HCT116 (cell line): Measurements from ENCODE around the gene C15orf61. TPM values are rescaled to one million over a fixed set of nuclear protein-coding genes. Genes with fewer than 3 reads are reported as not detected.

Experiments used
- ATAC-seq: fragments of 200-7000 bp; cut with Tn5 transposase; 2 replicates; pipeline ENCODE4 v1.9.1; 2020; ENCODE audit warnings: mild to moderate bottlenecking, moderate library complexity
- BruUV-seq: library from RNA; stranded (reverse); fragments of 400-500 nt; replicated peaks from 2 replicates; lab custom pipeline; 2021; lab: Mats Ljungman, UMichigan
- CTCF ChIA-PET: fragments of 300-600 bp; sonication (Branson Sonifier 250); formaldehyde crosslinking; loops from one replicate; lab custom pipeline; 2021; ENCODE audit warnings: antibody characterized with exemption; lab: Charles Lee
- POLR2A ChIA-PET: fragments of 300-600, 350-600 bp; sonication (Branson Sonifier 250); formaldehyde crosslinking; loops from one replicate; lab custom pipeline; 2021; ENCODE audit warnings: antibody characterized with exemption; lab: Charles Lee
- RAD21 ChIA-PET, 2 experiments: fragments of 300-600 bp; sonication (Branson Sonifier 250); formaldehyde crosslinking; loops; one replicate each; lab custom pipeline; 2023; ENCODE audit warnings: low total read pairs in 2 of 2; ENCODE audit not compliant: uncharacterized antibody in 2 of 2, unreplicated experiment in 2 of 2, low non-redundant PET in 1 of 2; lab: Charles Lee
- DNase-seq: peaks from one replicate; pipeline ENCODE4 v3.0.0-alpha.2; 2010; ENCODE audit warnings: low read depth, low spot score
- H2AFZ ChIP-seq: fragments of 200-600 bp; shearing (Covaris generic), sonication (generic); 2 replicates; pipeline ENCODE4 v1.6.1; 2017; ENCODE audit warnings: low read depth, mixed run types, mixed read lengths, antibody characterized with exemption, low read length; ENCODE audit not compliant: poor library complexity, severe bottlenecking
- H3K27ac ChIP-seq: 2 replicates; pipeline ENCODE4 v1.5.1; 2012; ENCODE audit warnings: low read depth, low read length
- H3K27me3 ChIP-seq: fragments of 200-600 bp; sonication (generic); 2 replicates; pipeline ENCODE4 v1.6.1; 2016; ENCODE audit warnings: mixed run types, low read length, mixed read lengths; ENCODE audit not compliant: insufficient read depth
- H3K36me3 ChIP-seq, 2 experiments: fragments of 200-500 bp in 1 of 2; fragments of 200-600 bp in 1 of 2; sonication (Bioruptor generic) in 1 of 2; sonication (generic) in 1 of 2; 2 replicates each; pipeline versions ENCODE4 v1.5.1 to v1.6.1; 2014 to 2016; ENCODE audit warnings: low read length in 2 of 2, inconsistent platforms in 1 of 2, mixed read lengths in 1 of 2, mixed run types in 1 of 2; ENCODE audit not compliant: insufficient read depth in 2 of 2, control insufficient read depth in 1 of 2
- H3K4me1 ChIP-seq, 2 experiments: fragments of 200-600 bp in 1 of 2; sonication (generic) in 1 of 2; 2 replicates each; pipeline versions ENCODE4 v1.5.1 to v1.6.1; 2012 to 2017; ENCODE audit warnings: low read length in 2 of 2, inconsistent platforms in 1 of 2, mild to moderate bottlenecking in 1 of 2, mixed read lengths in 1 of 2, mixed run types in 1 of 2, moderate library complexity in 1 of 2; ENCODE audit not compliant: insufficient read depth in 2 of 2, control insufficient read depth in 1 of 2
- H3K4me2 ChIP-seq: fragments of 200-600 bp; sonication (generic); 2 replicates; pipeline ENCODE4 v1.6.1; 2017; ENCODE audit warnings: mixed run types, low read length, mixed read lengths
- H3K4me3 ChIP-seq, 2 experiments: fragments of 200-600 bp in 1 of 2; sonication (generic) in 1 of 2; replicated peaks in 1 of 2; 2 replicates each; pipeline ENCODE4 v1.5.1; 2011 to 2016; ENCODE audit warnings: low read length in 2 of 2, control low read depth in 1 of 2, low read depth in 1 of 2, mild to moderate bottlenecking in 1 of 2, mixed read lengths in 1 of 2, mixed run types in 1 of 2
- H3K79me2 ChIP-seq: fragments of 200-600 bp; sonication (generic); 2 replicates; pipeline ENCODE4 v1.6.1; 2017; ENCODE audit warnings: mild to moderate bottlenecking, mixed run types, low read length, moderate library complexity, mixed read lengths; ENCODE audit not compliant: insufficient read depth
- H3K9ac ChIP-seq: fragments of 200-600 bp; sonication (generic); 2 replicates; pipeline ENCODE4 v1.6.1; 2016; ENCODE audit warnings: low read length, mixed read lengths
- H3K9me2 ChIP-seq: fragments of 200-600 bp; sonication (generic), shearing (Covaris generic); 2 replicates; pipeline ENCODE4 v1.6.1; 2017; ENCODE audit warnings: mixed run types, mild to moderate bottlenecking, moderate library complexity; ENCODE audit not compliant: insufficient read depth
- H3K9me3 ChIP-seq, 2 experiments: fragments of 200-500 bp in 1 of 2; fragments of 200-600 bp in 1 of 2; sonication (Bioruptor generic) in 1 of 2; sonication (generic) in 1 of 2; 2 replicates each; pipeline ENCODE4 v1.6.1; 2014 to 2017; ENCODE audit warnings: low read length in 2 of 2, mixed read lengths in 2 of 2, inconsistent platforms in 1 of 2, low read depth in 1 of 2, mild to moderate bottlenecking in 1 of 2, mixed run types in 1 of 2, moderate library complexity in 1 of 2; ENCODE audit not compliant: control insufficient read depth in 1 of 2, insufficient read depth in 1 of 2
- H4K20me1 ChIP-seq: fragments of 200-600 bp; sonication (generic), shearing (Covaris generic); 2 replicates; pipeline ENCODE4 v1.6.1; 2017; ENCODE audit warnings: mixed run types, mild to moderate bottlenecking, moderate library complexity; ENCODE audit not compliant: insufficient read depth
- ATF3 ChIP-seq: IDR thresholded peaks from 2 replicates; pipeline ENCODE4 v1.6.1; 2012
- CBX3 ChIP-seq: IDR thresholded peaks from 2 replicates; pipeline ENCODE4 v1.6.1; 2012; ENCODE audit warnings: low read depth
- CEBPB ChIP-seq: IDR thresholded peaks from 2 replicates; pipeline ENCODE4 v1.6.1; 2012; ENCODE audit warnings: low read depth
- EGR1 ChIP-seq: IDR thresholded peaks from 2 replicates; pipeline ENCODE4 v1.6.1; 2012; ENCODE audit warnings: low read depth
- EZH2 ChIP-seq: fragments of 200-600 bp; sonication (generic); IDR thresholded peaks from 2 replicates; pipeline ENCODE4 v1.6.1; 2017; ENCODE audit warnings: antibody characterized with exemption, mixed run types
- EZH2phosphoT487 ChIP-seq: fragments of 200-600 bp; IDR thresholded peaks from 2 replicates; pipeline ENCODE4 v1.6.1; 2018; ENCODE audit warnings: antibody characterized with exemption, borderline replicate concordance
- FOSL1 ChIP-seq: IDR thresholded peaks from 2 replicates; pipeline ENCODE4 v1.6.1; 2012; ENCODE audit warnings: low read depth
- JUND ChIP-seq: IDR thresholded peaks from 2 replicates; pipeline ENCODE4 v1.6.1; 2012
- POLR2A ChIP-seq: IDR thresholded peaks from 2 replicates; pipeline ENCODE4 v1.7.0; 2011; ENCODE audit warnings: borderline replicate concordance; ENCODE audit not compliant: insufficient read depth, insufficient read length; ENCODE audit errors: extremely low read depth
- POLR2AphosphoS5 ChIP-seq: IDR thresholded peaks from 2 replicates; pipeline ENCODE4 v1.6.1; 2011; ENCODE audit warnings: mild to moderate bottlenecking, low read depth, low read length, moderate library complexity
- RAD21 ChIP-seq: IDR thresholded peaks from 2 replicates; pipeline ENCODE4 v1.6.1; 2012; ENCODE audit warnings: low read depth, mild to moderate bottlenecking
- SIN3A ChIP-seq: IDR thresholded peaks from 2 replicates; pipeline ENCODE4 v1.6.1; 2012; ENCODE audit warnings: low read depth
- SP1 ChIP-seq: IDR thresholded peaks from 2 replicates; pipeline ENCODE4 v1.6.1; 2012; ENCODE audit warnings: low read depth
- YY1 ChIP-seq: IDR thresholded peaks from 2 replicates; pipeline ENCODE4 v1.6.1; 2011; ENCODE audit warnings: low read length, low read depth, moderate library complexity, mild to moderate bottlenecking; ENCODE audit not compliant: insufficient replicate concordance; ENCODE audit errors: extremely low read depth
- ZBTB33 ChIP-seq: IDR thresholded peaks from 2 replicates; pipeline ENCODE4 v1.6.1; 2011; ENCODE audit warnings: mild to moderate bottlenecking, low read length, moderate library complexity; ENCODE audit not compliant: insufficient replicate concordance; ENCODE audit errors: extremely low read depth
- ZNF274 ChIP-seq: fragments of 200-500 bp; sonication (Bioruptor generic); IDR thresholded peaks from 2 replicates; pipeline ENCODE4 v1.6.1; 2014; ENCODE audit warnings: mild to moderate bottlenecking, low read depth, low read length, inconsistent platforms
- intact Hi-C: fragments of 100-400 bp; cut with micrococcal nuclease; formaldehyde crosslinking; loops from 2 replicates; pipeline ENCODE4 v1.10.0; 2022
- total RNA-seq: library from RNA; stranded (reverse); gene quantifications from one replicate; pipeline ENCODE4 v1.2.1, GENCODE V29; 2021; ENCODE audit not compliant: unreplicated experiment
- TF ChIP-seq, protein P1 (sequence below): IDR thresholded peaks from 2 replicates; pipeline ENCODE4 v1.6.1; 2012; ENCODE audit warnings: low read depth
- TF ChIP-seq, protein P2 (sequence below): IDR thresholded peaks from 2 replicates; pipeline ENCODE4 v1.6.1; 2012
- TF ChIP-seq, protein P3 (sequence below), 3 experiments: fragments of 200-600 bp in 1 of 3; sonication (generic) in 1 of 3; IDR thresholded peaks in 2 of 3; conservative IDR thresholded peaks in 1 of 3; 2 replicates each; pipeline ENCODE4 v1.5.1; 2012 to 2017; ENCODE audit warnings: low read depth in 2 of 3, low read length in 2 of 3, antibody characterized with exemption in 1 of 3, borderline replicate concordance in 1 of 3, control low read depth in 1 of 3, mild to moderate bottlenecking in 1 of 3, mixed read lengths in 1 of 3, mixed run types in 1 of 3, moderate library complexity in 1 of 3; ENCODE audit not compliant: insufficient read depth in 1 of 3

Gene C15orf61
- total RNA-seq, 1 experiment from 2014 or later, result 9.9 TPM

GRCh38 chr15:67569668-67570067 is 48.7 kb downstream of the C15orf61 start:
- Histone ChIP-seq H3K79me2 (no peaks in the 10 kb centered on the region), H3K9me2 (no peaks in the 10 kb centered on the region), H3K4me2 (no peak overlapping the region), H3K9me3 (no peaks in the 10 kb centered on the region), H3K4me3 (no peak overlapping the region), H3K9ac (no peak overlapping the region), H3K27me3 (no peaks in the 10 kb centered on the region), H3K4me1 (no peaks in the 10 kb centered on the region), H3K27ac (no peak overlapping the region), H4K20me1 (no peaks in the 10 kb centered on the region), H2AFZ (no peak overlapping the region), H3K36me3 (no peaks in the 10 kb centered on the region)
- ATAC-seq (no peak), DNase-seq (no peak)
- intact Hi-C loops, result no loop called here
- ChIA-PET RAD21 (no interaction called here), CTCF (no interaction called here), POLR2A (no interaction called here)
- TF ChIP-seq SP1, result no peak
- TF ChIP-seq POLR2A, result no peak
- no peak for TF ChIP-seq SIN3A
- no peak for TF ChIP-seq JUND
- no peak for TF ChIP-seq CBX3
- no peak for TF ChIP-seq POLR2AphosphoS5
- TF ChIP-seq CEBPB, result no peak
- TF ChIP-seq FOSL1, result no peak
- TF ChIP-seq, protein P1, sequence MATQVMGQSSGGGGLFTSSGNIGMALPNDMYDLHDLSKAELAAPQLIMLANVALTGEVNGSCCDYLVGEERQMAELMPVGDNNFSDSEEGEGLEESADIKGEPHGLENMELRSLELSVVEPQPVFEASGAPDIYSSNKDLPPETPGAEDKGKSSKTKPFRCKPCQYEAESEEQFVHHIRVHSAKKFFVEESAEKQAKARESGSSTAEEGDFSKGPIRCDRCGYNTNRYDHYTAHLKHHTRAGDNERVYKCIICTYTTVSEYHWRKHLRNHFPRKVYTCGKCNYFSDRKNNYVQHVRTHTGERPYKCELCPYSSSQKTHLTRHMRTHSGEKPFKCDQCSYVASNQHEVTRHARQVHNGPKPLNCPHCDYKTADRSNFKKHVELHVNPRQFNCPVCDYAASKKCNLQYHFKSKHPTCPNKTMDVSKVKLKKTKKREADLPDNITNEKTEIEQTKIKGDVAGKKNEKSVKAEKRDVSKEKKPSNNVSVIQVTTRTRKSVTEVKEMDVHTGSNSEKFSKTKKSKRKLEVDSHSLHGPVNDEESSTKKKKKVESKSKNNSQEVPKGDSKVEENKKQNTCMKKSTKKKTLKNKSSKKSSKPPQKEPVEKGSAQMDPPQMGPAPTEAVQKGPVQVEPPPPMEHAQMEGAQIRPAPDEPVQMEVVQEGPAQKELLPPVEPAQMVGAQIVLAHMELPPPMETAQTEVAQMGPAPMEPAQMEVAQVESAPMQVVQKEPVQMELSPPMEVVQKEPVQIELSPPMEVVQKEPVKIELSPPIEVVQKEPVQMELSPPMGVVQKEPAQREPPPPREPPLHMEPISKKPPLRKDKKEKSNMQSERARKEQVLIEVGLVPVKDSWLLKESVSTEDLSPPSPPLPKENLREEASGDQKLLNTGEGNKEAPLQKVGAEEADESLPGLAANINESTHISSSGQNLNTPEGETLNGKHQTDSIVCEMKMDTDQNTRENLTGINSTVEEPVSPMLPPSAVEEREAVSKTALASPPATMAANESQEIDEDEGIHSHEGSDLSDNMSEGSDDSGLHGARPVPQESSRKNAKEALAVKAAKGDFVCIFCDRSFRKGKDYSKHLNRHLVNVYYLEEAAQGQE, result no peak
- TF ChIP-seq EZH2, result no peak
- no peak for TF ChIP-seq EZH2phosphoT487
- TF ChIP-seq, protein P2, sequence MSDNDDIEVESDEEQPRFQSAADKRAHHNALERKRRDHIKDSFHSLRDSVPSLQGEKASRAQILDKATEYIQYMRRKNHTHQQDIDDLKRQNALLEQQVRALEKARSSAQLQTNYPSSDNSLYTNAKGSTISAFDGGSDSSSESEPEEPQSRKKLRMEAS, result no peak
- no peak for TF ChIP-seq ZNF274
- TF ChIP-seq EGR1, result no peak
- TF ChIP-seq, protein P3, sequence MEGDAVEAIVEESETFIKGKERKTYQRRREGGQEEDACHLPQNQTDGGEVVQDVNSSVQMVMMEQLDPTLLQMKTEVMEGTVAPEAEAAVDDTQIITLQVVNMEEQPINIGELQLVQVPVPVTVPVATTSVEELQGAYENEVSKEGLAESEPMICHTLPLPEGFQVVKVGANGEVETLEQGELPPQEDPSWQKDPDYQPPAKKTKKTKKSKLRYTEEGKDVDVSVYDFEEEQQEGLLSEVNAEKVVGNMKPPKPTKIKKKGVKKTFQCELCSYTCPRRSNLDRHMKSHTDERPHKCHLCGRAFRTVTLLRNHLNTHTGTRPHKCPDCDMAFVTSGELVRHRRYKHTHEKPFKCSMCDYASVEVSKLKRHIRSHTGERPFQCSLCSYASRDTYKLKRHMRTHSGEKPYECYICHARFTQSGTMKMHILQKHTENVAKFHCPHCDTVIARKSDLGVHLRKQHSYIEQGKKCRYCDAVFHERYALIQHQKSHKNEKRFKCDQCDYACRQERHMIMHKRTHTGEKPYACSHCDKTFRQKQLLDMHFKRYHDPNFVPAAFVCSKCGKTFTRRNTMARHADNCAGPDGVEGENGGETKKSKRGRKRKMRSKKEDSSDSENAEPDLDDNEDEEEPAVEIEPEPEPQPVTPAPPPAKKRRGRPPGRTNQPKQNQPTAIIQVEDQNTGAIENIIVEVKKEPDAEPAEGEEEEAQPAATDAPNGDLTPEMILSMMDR (IDR thresholded peaks at IDR 0.05 in 2 of 3, conservative IDR thresholded peaks at IDR 0.05 in 1 of 3; ENCODE audit: borderline replicate concordance in 1 of 3, insufficient read depth in 1 of 3, low read depth in 2 of 3, low read length in 2 of 3), result no peak
- TF ChIP-seq YY1, result no peak
- no peak for TF ChIP-seq RAD21
- TF ChIP-seq ZBTB33, result no peak
- no peak for TF ChIP-seq ATF3
- BruUV-seq, result no TSS peak
